Measurements from ENCODE around the gene FRMPD1.

DNA sequence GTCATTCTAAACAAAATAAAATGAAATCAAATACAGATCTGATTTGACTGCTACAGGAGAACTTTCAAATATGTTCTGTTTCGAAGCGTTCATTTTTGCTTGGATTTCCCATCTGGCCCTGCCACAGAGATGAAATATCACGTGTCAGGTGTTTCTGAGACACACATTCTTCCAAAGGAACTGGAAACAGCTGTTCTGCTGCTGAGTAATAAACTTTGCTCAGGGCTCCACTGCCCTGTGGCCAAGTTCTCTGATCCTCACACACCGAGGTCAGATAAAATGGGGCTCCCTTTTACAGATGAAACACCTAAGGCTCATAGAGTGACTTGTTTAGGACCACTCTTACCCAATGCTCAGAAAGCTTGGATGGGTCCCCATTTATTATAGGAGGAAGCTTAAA is 42.5 kb downstream of the FRMPD1 start:
- TF ChIP-seq, protein P1, sequence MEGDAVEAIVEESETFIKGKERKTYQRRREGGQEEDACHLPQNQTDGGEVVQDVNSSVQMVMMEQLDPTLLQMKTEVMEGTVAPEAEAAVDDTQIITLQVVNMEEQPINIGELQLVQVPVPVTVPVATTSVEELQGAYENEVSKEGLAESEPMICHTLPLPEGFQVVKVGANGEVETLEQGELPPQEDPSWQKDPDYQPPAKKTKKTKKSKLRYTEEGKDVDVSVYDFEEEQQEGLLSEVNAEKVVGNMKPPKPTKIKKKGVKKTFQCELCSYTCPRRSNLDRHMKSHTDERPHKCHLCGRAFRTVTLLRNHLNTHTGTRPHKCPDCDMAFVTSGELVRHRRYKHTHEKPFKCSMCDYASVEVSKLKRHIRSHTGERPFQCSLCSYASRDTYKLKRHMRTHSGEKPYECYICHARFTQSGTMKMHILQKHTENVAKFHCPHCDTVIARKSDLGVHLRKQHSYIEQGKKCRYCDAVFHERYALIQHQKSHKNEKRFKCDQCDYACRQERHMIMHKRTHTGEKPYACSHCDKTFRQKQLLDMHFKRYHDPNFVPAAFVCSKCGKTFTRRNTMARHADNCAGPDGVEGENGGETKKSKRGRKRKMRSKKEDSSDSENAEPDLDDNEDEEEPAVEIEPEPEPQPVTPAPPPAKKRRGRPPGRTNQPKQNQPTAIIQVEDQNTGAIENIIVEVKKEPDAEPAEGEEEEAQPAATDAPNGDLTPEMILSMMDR (IDR thresholded peaks at IDR 0.05; ENCODE audit: insufficient read depth, low read depth, low read length) = no peak
- no peak for TF ChIP-seq EZH2 (IDR thresholded peaks at IDR 0.05; ENCODE audit: insufficient read depth, low read length)
